HepG2 (cell line): ENCODE results near the gene ADRM1. TPM values are rescaled to one million over a fixed set of nuclear protein-coding genes. Genes with fewer than 3 reads are reported as not detected.

Experiments used
- AHDC1 ChIP-seq: sonication (generic); formaldehyde crosslinking; IDR thresholded peaks from 2 replicates; pipeline ENCODE4 v1.5.1; 2020; ENCODE audit warnings: mild to moderate bottlenecking, missing genetic modification reagents, borderline replicate concordance
- ATF6 ChIP-seq: sonication (generic); formaldehyde crosslinking; conservative IDR thresholded peaks from 2 replicates; pipeline ENCODE4 v1.4.0; 2020; ENCODE audit warnings: missing genetic modification reagents
- DR1 ChIP-seq: sonication (generic); formaldehyde crosslinking; IDR thresholded peaks from 2 replicates; pipeline ENCODE4 v1.8.0; 2021; ENCODE audit warnings: mild to moderate bottlenecking, missing genetic modification reagents, inconsistent platforms
- FOXA1 ChIP-seq, 2 experiments: fragments of 450-650 bp in 1 of 2; sonication (generic) in 1 of 2; formaldehyde crosslinking in 1 of 2; IDR thresholded peaks; 2 replicates each; pipeline versions ENCODE4 v1.4.0 to v1.6.1; 2016 to 2020; ENCODE audit warnings: missing genetic modification reagents in 1 of 2
- MBD4 ChIP-seq: IDR thresholded peaks from 2 replicates; pipeline ENCODE4 v1.6.1; 2012; ENCODE audit warnings: low read length, inconsistent platforms, borderline replicate concordance
- MIER3 ChIP-seq: IDR thresholded peaks from 2 replicates; pipeline ENCODE4 v1.6.1; 2016; ENCODE audit warnings: missing compliant biosample characterization, borderline replicate concordance
- NCOA5 ChIP-seq: sonication (generic); formaldehyde crosslinking; IDR thresholded peaks from 2 replicates; pipeline ENCODE4 v1.4.0; 2020; ENCODE audit warnings: missing genetic modification reagents
- RBM22 ChIP-seq: fragments of 200-400 bp; formaldehyde crosslinking; optimal IDR thresholded peaks from 2 replicates; pipeline ENCODE3; 2017; ENCODE audit warnings: mild to moderate bottlenecking, low read length, moderate library complexity
- SAP130 ChIP-seq: IDR thresholded peaks from 2 replicates; pipeline ENCODE4 v1.6.1; 2016; ENCODE audit warnings: low read depth
- TMF1 ChIP-seq: sonication (generic); formaldehyde crosslinking; IDR thresholded peaks from 2 replicates; pipeline ENCODE4 v1.8.1; 2022; ENCODE audit warnings: low read depth, missing genetic modification reagents
- ZBTB40 ChIP-seq, 2 experiments: fragments of 450-650 bp in 1 of 2; sonication (generic) in 1 of 2; formaldehyde crosslinking in 1 of 2; IDR thresholded peaks; 2 replicates each; pipeline versions ENCODE4 v1.6.1 to v1.8.0; 2016 to 2022; ENCODE audit warnings: antibody characterized with exemption in 1 of 2, mild to moderate bottlenecking in 1 of 2, missing genetic modification reagents in 1 of 2
- ZNF432 ChIP-seq: sonication (generic); formaldehyde crosslinking; IDR thresholded peaks from 2 replicates; pipeline ENCODE4 v1.5.0; 2020; ENCODE audit warnings: missing genetic modification reagents, mild to moderate bottlenecking, borderline replicate concordance
- ZNF773 ChIP-seq: sonication (generic); formaldehyde crosslinking; IDR thresholded peaks from 2 replicates; pipeline ENCODE4 v1.4.0; 2020; ENCODE audit warnings: missing genetic modification reagents, borderline replicate concordance
- polyA plus RNA-seq, 8 experiments: library from polyadenylated mRNA; depleted of rRNA in 3 of 8; stranded (reverse) in 7 of 8; unstranded in 1 of 8; fragments of >200 nt; fragmentation: Illumina TruSeq in 4 of 8; extraction: Trizol in 4 of 8; gene quantifications; 2 replicates each; pipeline versions ENCODE4 v1.2.1 to v1.2.3, GENCODE V29; 2011 to 2016; ENCODE audit warnings: low read depth in 4 of 8, missing spikeins in 1 of 8, mixed read lengths in 1 of 8; ENCODE audit not compliant: insufficient read depth in 1 of 8
- total RNA-seq, 5 experiments: library from RNA; depleted of rRNA; stranded (reverse); fragments of >200 nt; fragmentation: Illumina TruSeq; extraction: Trizol; gene quantifications; 2 replicates each; pipeline ENCODE4 v1.2.3, GENCODE V29; 2016; ENCODE audit warnings: low read depth in 1 of 5

The ADRM1 gene
- total and polyA plus RNA-seq, 2 of the 13 experiments (the other 11 are each of a cell fraction or from before 2014, with no cell fraction given) = 92.9 to 154 TPM

- 0 out of 2 replicates have a peak, but pooled peaks have one; percentile 30 for TF ChIP-seq AHDC1 (CRISPR knock-in tag)
- no peak for TF ChIP-seq ATF6 (CRISPR knock-in tag)
- no peak for TF ChIP-seq MBD4
- 0 out of 2 replicates have a peak, but pooled peaks have one; percentile 38 for TF ChIP-seq MIER3 (CRISPR knock-in tag)
- no peak for TF ChIP-seq DR1
- TF ChIP-seq FOXA1 (IDR thresholded peaks at IDR 0.05) = 0 out of 2 replicates have a peak, but pooled peaks have one; percentile 14
- 0 out of 2 replicates have a peak, but pooled peaks have one; percentile 12 for TF ChIP-seq FOXA1 (CRISPR knock-in tag; IDR thresholded peaks at IDR 0.05)
- no peak for TF ChIP-seq TMF1 (CRISPR knock-in tag)
- TF ChIP-seq SAP130 (CRISPR knock-in tag) = peak; percentile 58
- TF ChIP-seq ZNF773 (CRISPR knock-in tag) = no peak
- TF ChIP-seq RBM22 = peak; percentile 73
- no peak for TF ChIP-seq NCOA5 (CRISPR knock-in tag)
- TF ChIP-seq ZBTB40 (IDR thresholded peaks at IDR 0.05) = peak; percentile 94
- TF ChIP-seq ZBTB40 (CRISPR knock-in tag; IDR thresholded peaks at IDR 0.05) = peak; percentile 100
- no peak for TF ChIP-seq ZNF432 (CRISPR knock-in tag)
Measured at GRCh38 chr20:62342910-62343309, 40.1 kb downstream of the ADRM1 start (continued).
